Activated B cell treated with CpG ODN at 0.5 μM for 24 hours (primary cell): ENCODE measurements around the gene MAP4K2. TPM values are rescaled to one million over a fixed set of nuclear protein-coding genes. Genes with fewer than 3 reads are reported as not detected.

ENCODE experiments used
- ATAC-seq: fragments of 200-7000 bp; cut with Tn5 transposase; one replicate; pipeline ENCODE4 v1.10.0; 2021; ENCODE audit warnings: low read depth, mild to moderate bottlenecking, moderate library complexity
- CTCF ChIA-PET: fragments of 350-600 bp; sonication (Branson Sonifier 250); formaldehyde crosslinking; loops from one replicate; lab custom pipeline; 2021; ENCODE audit warnings: antibody characterized with exemption; lab: Charles Lee
- POLR2A ChIA-PET: fragments of 350-600 bp; sonication (Branson Sonifier 250); formaldehyde crosslinking; loops from one replicate; lab custom pipeline; 2021; ENCODE audit warnings: antibody characterized with exemption; lab: Charles Lee
- DNase-seq: peaks from one replicate; pipeline ENCODE4 v3.0.0; 2022
- H3K27ac Mint-ChIP-seq: one replicate; pipeline ENCODE4 v1.8.0; 2020; ENCODE audit warnings: mixed read lengths
- H3K27me3 Mint-ChIP-seq: one replicate; pipeline ENCODE4 v1.8.0; 2021; ENCODE audit warnings: mixed read lengths
- H3K36me3 Mint-ChIP-seq: one replicate; pipeline ENCODE4 v1.8.0; 2021; ENCODE audit warnings: low read depth, mixed read lengths
- H3K4me1 Mint-ChIP-seq: one replicate; pipeline ENCODE4 v1.8.0; 2021; ENCODE audit warnings: mixed read lengths
- H3K4me3 Mint-ChIP-seq: one replicate; pipeline ENCODE4 v1.8.0; 2020; ENCODE audit warnings: mild to moderate bottlenecking, mixed read lengths
- H3K9me3 Mint-ChIP-seq: one replicate; pipeline ENCODE4 v1.8.0; 2020; ENCODE audit warnings: mixed read lengths
- intact Hi-C: fragments of 100-400 bp; cut with micrococcal nuclease; formaldehyde crosslinking; loops from one replicate; pipeline ENCODE4 v1.15.1; 2024
- total RNA-seq: library from RNA; stranded (reverse); gene quantifications from 2 replicates; pipeline ENCODE4 v1.2.3, GENCODE V29; 2022
- TF ChIP-seq, protein P1 (sequence below): fragments of 200-600 bp; IDR thresholded peaks from one replicate; pipeline ENCODE4 v1.8.0; 2022; ENCODE audit warnings: antibody characterized with exemption, mild to moderate bottlenecking

Gene MAP4K2
- total RNA-seq, 1 donor from 2014 or later, result 73.6 TPM

DNA sequence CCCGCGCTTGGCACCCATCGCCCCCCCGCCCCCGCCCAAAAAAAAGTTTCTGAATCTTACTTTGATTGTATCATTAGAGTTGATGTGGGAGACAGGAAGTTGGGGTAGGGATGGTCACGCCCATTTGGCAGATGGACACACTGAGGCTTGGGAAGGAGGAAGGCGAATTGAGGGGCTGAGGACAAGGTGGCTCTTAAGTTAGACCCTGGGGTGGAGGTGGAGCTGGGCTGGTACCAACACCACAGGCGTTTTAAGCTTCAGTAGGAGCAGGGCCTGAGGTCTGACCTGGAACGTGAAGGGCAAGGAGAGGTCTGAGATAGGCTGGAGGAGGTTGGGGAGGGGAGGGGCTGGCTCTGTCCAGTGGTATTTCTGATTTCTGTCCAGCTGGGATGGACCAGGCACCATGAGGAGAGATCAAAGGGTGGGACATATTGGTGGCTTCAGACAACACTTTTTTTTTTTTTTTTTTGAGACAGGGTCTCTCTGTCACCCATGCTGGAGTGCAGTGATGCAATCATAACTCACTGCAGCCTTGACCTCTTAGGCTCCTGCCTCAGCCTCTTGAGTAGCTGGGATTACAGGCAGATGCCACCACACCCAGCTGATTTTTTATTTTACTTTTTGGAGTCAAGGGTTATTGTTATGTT is 42.2 kb upstream of the MAP4K2 start:
- H3K36me3 Mint-ChIP-seq, result peaks cover 2% of the 10 kb centered on the region
- peaks cover 47% of the 10 kb centered on the region for H3K4me1 Mint-ChIP-seq
- DNase-seq (no peak), ATAC-seq (no peak)
- TF ChIP-seq, protein P1, sequence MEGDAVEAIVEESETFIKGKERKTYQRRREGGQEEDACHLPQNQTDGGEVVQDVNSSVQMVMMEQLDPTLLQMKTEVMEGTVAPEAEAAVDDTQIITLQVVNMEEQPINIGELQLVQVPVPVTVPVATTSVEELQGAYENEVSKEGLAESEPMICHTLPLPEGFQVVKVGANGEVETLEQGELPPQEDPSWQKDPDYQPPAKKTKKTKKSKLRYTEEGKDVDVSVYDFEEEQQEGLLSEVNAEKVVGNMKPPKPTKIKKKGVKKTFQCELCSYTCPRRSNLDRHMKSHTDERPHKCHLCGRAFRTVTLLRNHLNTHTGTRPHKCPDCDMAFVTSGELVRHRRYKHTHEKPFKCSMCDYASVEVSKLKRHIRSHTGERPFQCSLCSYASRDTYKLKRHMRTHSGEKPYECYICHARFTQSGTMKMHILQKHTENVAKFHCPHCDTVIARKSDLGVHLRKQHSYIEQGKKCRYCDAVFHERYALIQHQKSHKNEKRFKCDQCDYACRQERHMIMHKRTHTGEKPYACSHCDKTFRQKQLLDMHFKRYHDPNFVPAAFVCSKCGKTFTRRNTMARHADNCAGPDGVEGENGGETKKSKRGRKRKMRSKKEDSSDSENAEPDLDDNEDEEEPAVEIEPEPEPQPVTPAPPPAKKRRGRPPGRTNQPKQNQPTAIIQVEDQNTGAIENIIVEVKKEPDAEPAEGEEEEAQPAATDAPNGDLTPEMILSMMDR, result no peak
- peak overlapping the region; percentile 74 for H3K27ac Mint-ChIP-seq
- CTCF ChIA-PET, result interaction anchor here (0.9 to 12.6 kb wide), 10 partner anchors 11 to 157 kb away, joined by 4 to 310 read pairs (median 10); partner anchors contain the start of genes EHD1, RASGRP2 and SF1
- no peaks in the 10 kb centered on the region for H3K9me3 Mint-ChIP-seq
- H3K27me3 Mint-ChIP-seq, result no peaks in the 10 kb centered on the region
- POLR2A ChIA-PET, result interaction anchor here (0.8 to 27.6 kb wide), 6 partner anchors 19 to 417 kb away, joined by 4 to 1194 read pairs (median 8); partner anchors contain the start of genes EHD1, POLA2, RASGRP2 and SF1
- intact Hi-C loops, result loop anchor here (2.0 to 10.0 kb wide), 4 partner anchors 34 to 420 kb away; partner anchors contain the start of genes CAPN1, MEN1 and POLA2
- H3K4me3 Mint-ChIP-seq, result peak overlapping the region; percentile 78

DNA sequence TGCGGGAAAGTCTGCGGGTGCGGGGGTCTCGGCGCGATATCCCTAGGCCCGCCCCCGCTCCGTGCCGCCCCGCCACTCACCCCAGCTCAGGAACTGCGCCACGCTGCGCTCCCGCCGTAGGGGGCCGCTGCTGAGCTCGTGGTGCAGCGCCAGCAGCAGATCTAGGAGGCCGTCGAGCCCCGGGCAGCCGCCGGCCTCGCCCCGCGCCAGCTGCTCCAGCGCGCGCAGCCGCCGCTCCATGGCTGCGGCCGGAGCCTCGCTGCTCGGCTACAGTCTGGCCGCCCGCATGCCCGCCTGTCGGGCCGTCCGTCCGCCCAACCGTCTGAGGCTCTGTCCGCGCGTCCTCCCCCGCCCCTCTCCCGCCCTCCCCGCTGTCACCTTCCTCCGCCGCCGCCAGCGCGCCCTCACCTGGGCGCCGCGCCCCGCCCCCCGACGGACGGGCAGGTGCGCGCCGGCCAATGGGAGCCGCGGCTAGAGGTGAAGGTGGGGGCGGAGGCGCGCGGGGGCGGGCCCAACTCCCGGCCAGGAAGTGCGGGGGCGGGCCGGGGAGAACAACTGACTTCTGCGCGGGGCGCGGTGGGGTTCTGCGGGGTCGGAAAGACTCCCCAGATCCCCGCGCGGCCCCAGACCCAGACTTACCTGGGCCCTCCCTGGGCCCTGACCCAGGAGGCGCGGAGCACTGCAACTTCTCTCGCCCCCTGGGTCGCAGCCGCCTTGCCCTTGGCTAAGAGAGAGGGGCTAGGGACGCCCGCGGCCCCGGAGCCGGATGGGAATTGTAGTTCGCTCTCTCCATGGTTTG is 41.5 kb upstream of the MAP4K2 start, which contains the start of gene CDC42BPG:
TSS of gene CDC42BPG (minus strand) at position 324 of the 799 bp plus-strand sequence. CDS start at position 240, 84 bp downstream.
- intact Hi-C loops, result loop anchor here (1.0 to 10.0 kb wide), 5 partner anchors 34 to 420 kb away; partner anchors contain the start of genes CAPN1, MEN1 and POLA2
- POLR2A ChIA-PET, result interaction anchor here (0.5 to 27.6 kb wide), 9 partner anchors 15 to 888 kb away, joined by 3 to 1194 read pairs (median 4); partner anchors contain the start of genes EHD1, POLA2, PPP2R5B and RASGRP2
- H3K4me1 Mint-ChIP-seq, result peaks cover 40% of the 10 kb centered on the region
- no peaks in the 10 kb centered on the region for H3K9me3 Mint-ChIP-seq
- no peaks in the 10 kb centered on the region for H3K27me3 Mint-ChIP-seq
- peak; percentile 73 for DNase-seq
- TF ChIP-seq, protein P1, result no peak
- H3K4me3 Mint-ChIP-seq, result peak within 1 kb of the TSS; percentile 78
- H3K36me3 Mint-ChIP-seq, result peaks cover 3% of the 10 kb centered on the region
- ATAC-seq, result peak; percentile 58
- CTCF ChIA-PET, result interaction anchor here (0.6 to 7.8 kb wide), 15 partner anchors 21 to 337 kb away, joined by 3 to 310 read pairs (median 4); partner anchors contain the start of genes ARL2, CAPN1, RASGRP2 and SF1
- H3K27ac Mint-ChIP-seq, result peak within 1 kb of the TSS; percentile 74

DNA sequence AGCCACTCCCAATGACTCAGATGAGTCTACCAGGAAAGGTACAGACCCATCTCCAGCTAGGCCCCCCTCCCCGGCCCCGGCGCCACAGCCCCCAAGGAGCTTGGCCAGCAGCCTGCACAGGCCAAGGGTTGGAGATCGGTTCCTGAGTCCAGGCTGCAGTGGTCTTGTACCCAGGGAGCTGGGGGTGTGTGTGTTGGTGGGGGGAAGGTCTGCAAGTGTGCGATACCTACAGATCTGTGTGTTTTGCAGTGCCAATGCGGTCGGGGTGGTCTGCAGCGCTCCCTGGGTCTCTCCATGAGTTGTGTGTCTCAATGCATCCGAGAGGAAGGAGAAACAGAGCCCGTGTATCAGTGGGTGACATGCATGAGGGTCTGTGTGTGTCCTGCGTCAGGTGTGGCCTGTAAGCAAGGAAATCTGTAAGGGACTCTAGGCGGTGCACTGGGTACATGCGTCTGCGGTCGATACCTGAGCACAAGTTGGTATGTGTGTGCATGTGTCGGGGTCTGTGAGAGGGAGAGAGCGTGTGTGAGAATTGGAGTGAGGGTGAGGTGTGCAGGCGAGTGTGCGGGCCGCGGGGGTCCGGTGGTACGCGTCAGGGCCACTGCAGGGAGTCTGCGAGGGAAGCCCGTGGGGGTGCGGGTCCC is 40.8 kb upstream of the MAP4K2 start:
- intact Hi-C loops, result loop anchor here (1.0 to 10.0 kb wide), 5 partner anchors 33 to 421 kb away; partner anchors contain the start of genes CAPN1, MEN1 and POLA2
- Mint-ChIP-seq H3K4me3 (peak overlapping the region; percentile 78), H3K36me3 (peaks cover 7% of the 10 kb centered on the region), H3K27me3 (no peaks in the 10 kb centered on the region), H3K4me1 (peaks cover 33% of the 10 kb centered on the region), H3K9me3 (no peaks in the 10 kb centered on the region), H3K27ac (no peak overlapping the region)
- ChIA-PET POLR2A (interaction anchor here (0.5 to 27.6 kb wide), 8 partner anchors 15 to 888 kb away, joined by 3 to 1194 read pairs (median 4); partner anchors contain the start of genes EHD1, PPP2R5B, RASGRP2 and SF1), CTCF (interaction anchor here (0.6 to 7.8 kb wide), 14 partner anchors 22 to 338 kb away, joined by 3 to 310 read pairs (median 4); partner anchors contain the start of genes ARL2, CAPN1, RASGRP2 and SF1)
- TF ChIP-seq, protein P1, result no peak
- DNase-seq, result no peak
- ATAC-seq, result no peak

DNA sequence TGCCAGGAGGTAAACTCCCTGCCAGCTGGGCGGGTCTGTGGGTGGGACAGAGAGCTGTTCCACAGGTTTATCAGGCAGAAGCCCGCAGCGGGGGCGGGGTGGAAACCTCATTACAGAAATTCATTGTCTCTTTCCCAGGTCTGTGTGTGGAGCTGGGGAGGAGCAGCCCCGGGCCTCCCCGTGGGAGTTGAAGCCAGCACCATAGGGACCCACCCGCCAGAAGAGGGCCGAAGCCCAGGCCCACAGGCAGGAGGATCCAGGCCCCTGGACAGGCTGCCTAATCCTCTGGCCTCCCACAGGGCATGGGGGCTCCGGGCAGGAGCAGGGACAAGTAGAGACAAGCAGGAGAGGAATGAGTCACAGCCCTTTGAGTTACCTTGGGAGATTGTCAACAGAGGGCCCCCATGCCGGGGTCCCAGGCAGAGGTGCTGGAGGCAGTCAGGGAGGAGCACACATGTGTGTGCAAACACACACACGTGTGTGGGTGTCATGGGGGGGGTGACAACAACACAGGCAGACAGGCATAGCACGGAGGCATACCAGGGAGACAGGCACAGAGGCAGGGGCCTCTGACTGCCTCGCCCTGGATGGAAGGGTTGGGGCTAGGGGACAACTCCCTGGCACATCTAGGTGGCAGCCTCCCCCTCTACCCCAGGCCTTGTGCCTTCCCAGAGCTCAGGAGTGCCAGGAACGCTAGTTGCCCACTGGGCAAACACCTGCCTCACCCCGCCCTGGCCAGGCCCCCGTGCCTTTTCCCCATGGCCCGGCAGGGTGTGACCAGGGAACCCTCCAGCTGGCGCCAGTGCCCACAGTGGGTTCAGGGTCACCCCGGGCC is 40.1 kb upstream of the MAP4K2 start:
- no peak overlapping the region for H3K27ac Mint-ChIP-seq

More for the DNA sequence above, 40.1 kb upstream of the MAP4K2 start:
- Mint-ChIP-seq H3K4me3 (peak overlapping the region; percentile 41), H3K27me3 (no peaks in the 10 kb centered on the region), H3K36me3 (peaks cover 7% of the 10 kb centered on the region), H3K4me1 (peaks cover 26% of the 10 kb centered on the region), H3K9me3 (no peaks in the 10 kb centered on the region)
- no peak for ATAC-seq
- ChIA-PET POLR2A (interaction anchor here (2.0 kb wide), 1 partner anchor 43 kb away, joined by 4 read pairs; no protein-coding TSS in a partner anchor), CTCF (interaction anchor here (1.4 to 7.8 kb wide), 5 partner anchors 36 to 152 kb away, joined by 3 to 310 read pairs (median 4); partner anchors contain the start of gene RASGRP2)
- TF ChIP-seq, protein P1, result no peak
- intact Hi-C loops, result loop anchor here (10.0 kb wide), 2 partner anchors 342 to 422 kb away; partner anchors contain the start of genes CAPN1 and POLA2
- DNase-seq, result no peak
